GM23338 (cell line): ENCODE data around the gene SPG7.

Source experiments
- CREB1 ChIP-seq: fragments of 250-450 bp; sonication (Bioruptor Pico); IDR thresholded peaks from 2 replicates; pipeline ENCODE4 v1.5.0; 2020; ENCODE audit warnings: low read depth, mild to moderate bottlenecking, moderate library complexity
- EZH2 ChIP-seq: fragments of 200-600 bp; sonication (generic); IDR thresholded peaks from one replicate; pipeline ENCODE4 v1.8.0; 2017; ENCODE audit warnings: antibody characterized with exemption, mild to moderate bottlenecking, low read depth; ENCODE audit not compliant: unreplicated experiment
- EZH2phosphoT487 ChIP-seq: fragments of 200-600 bp; sonication (generic); IDR thresholded peaks from one replicate; pipeline ENCODE4 v1.8.1; 2018; ENCODE audit warnings: antibody characterized with exemption; ENCODE audit not compliant: unreplicated experiment
- POLR2AphosphoS5 ChIP-seq: IDR thresholded peaks from 2 replicates; pipeline ENCODE4 v1.6.1; 2016; ENCODE audit warnings: antibody characterized with exemption, low read depth
- TF ChIP-seq, protein P1 (sequence below): IDR thresholded peaks from one replicate; pipeline ENCODE4 v1.6.1; 2018; ENCODE audit warnings: antibody characterized with exemption; ENCODE audit not compliant: unreplicated experiment
- TF ChIP-seq, protein P2 (sequence below), 2 experiments: fragments of 200-600 bp in 1 of 2; sonication (generic) in 1 of 2; conservative IDR thresholded peaks; 2 replicates each; pipeline versions ENCODE4 v1.5.1 to v1.6.1; 2016 to 2017; ENCODE audit warnings: antibody characterized with exemption in 2 of 2, low read depth in 2 of 2, mild to moderate bottlenecking in 2 of 2, moderate library complexity in 1 of 2

- TF ChIP-seq, protein P1, sequence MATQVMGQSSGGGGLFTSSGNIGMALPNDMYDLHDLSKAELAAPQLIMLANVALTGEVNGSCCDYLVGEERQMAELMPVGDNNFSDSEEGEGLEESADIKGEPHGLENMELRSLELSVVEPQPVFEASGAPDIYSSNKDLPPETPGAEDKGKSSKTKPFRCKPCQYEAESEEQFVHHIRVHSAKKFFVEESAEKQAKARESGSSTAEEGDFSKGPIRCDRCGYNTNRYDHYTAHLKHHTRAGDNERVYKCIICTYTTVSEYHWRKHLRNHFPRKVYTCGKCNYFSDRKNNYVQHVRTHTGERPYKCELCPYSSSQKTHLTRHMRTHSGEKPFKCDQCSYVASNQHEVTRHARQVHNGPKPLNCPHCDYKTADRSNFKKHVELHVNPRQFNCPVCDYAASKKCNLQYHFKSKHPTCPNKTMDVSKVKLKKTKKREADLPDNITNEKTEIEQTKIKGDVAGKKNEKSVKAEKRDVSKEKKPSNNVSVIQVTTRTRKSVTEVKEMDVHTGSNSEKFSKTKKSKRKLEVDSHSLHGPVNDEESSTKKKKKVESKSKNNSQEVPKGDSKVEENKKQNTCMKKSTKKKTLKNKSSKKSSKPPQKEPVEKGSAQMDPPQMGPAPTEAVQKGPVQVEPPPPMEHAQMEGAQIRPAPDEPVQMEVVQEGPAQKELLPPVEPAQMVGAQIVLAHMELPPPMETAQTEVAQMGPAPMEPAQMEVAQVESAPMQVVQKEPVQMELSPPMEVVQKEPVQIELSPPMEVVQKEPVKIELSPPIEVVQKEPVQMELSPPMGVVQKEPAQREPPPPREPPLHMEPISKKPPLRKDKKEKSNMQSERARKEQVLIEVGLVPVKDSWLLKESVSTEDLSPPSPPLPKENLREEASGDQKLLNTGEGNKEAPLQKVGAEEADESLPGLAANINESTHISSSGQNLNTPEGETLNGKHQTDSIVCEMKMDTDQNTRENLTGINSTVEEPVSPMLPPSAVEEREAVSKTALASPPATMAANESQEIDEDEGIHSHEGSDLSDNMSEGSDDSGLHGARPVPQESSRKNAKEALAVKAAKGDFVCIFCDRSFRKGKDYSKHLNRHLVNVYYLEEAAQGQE, result no peak
- TF ChIP-seq POLR2AphosphoS5 (no peak), CREB1 (CRISPR knock-in tag) (no peak), EZH2 (no peak), EZH2phosphoT487 (no peak)
- TF ChIP-seq, protein P2, sequence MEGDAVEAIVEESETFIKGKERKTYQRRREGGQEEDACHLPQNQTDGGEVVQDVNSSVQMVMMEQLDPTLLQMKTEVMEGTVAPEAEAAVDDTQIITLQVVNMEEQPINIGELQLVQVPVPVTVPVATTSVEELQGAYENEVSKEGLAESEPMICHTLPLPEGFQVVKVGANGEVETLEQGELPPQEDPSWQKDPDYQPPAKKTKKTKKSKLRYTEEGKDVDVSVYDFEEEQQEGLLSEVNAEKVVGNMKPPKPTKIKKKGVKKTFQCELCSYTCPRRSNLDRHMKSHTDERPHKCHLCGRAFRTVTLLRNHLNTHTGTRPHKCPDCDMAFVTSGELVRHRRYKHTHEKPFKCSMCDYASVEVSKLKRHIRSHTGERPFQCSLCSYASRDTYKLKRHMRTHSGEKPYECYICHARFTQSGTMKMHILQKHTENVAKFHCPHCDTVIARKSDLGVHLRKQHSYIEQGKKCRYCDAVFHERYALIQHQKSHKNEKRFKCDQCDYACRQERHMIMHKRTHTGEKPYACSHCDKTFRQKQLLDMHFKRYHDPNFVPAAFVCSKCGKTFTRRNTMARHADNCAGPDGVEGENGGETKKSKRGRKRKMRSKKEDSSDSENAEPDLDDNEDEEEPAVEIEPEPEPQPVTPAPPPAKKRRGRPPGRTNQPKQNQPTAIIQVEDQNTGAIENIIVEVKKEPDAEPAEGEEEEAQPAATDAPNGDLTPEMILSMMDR (conservative IDR thresholded peaks at IDR 0.05; ENCODE audit: low read depth in 2 of 2), result no peak
These were observed 2.3 kb downstream of the SPG7 start for GRCh38 chr16:89510526-89510925.
